Adrenal gland (tissue), 5 donors: ENCODE results near the gene STIM1.

Source experiments
- CTCF ChIP-seq, 6 experiments: fragments of 450-650 bp in 4 of 6; fragments of 200-600 bp in 2 of 6; sonication (generic) in 1 of 6; IDR thresholded peaks; 1 replicate in 5 of 6; 2 replicates in 1 of 6; pipeline versions ENCODE4 v1.5.1 to v1.8.0; 2016 to 2021; ENCODE audit warnings: antibody characterized with exemption in 6 of 6, mild to moderate bottlenecking in 2 of 6, moderate library complexity in 1 of 6
- POLR2A ChIP-seq, 2 donors: fragments of 450-650 bp; IDR thresholded peaks; one replicate each; pipeline ENCODE4 v1.6.1; 2017; ENCODE audit warnings: antibody characterized with exemption in 2 of 2, mild to moderate bottlenecking in 2 of 2, moderate library complexity in 1 of 2
- donor health status: DM: no; HTN: no; CAD: no.

GRCh38 chr11:3845670-3846069, 9.8 kb upstream of the STIM1 start:
- TF ChIP-seq CTCF (IDR thresholded peaks at IDR 0.05) (no peak), POLR2A (IDR thresholded peaks at IDR 0.05) (no peak)
